ENCODE results near the gene PDZD2. TPM values are rescaled to one million over a fixed set of nuclear protein-coding genes. Genes with fewer than 3 reads are reported as not detected.

The PDZD2 gene
- polyA plus RNA-seq, 3 donors from 2014 or later, result 0.37 TPM; not detected in 2

DNA sequence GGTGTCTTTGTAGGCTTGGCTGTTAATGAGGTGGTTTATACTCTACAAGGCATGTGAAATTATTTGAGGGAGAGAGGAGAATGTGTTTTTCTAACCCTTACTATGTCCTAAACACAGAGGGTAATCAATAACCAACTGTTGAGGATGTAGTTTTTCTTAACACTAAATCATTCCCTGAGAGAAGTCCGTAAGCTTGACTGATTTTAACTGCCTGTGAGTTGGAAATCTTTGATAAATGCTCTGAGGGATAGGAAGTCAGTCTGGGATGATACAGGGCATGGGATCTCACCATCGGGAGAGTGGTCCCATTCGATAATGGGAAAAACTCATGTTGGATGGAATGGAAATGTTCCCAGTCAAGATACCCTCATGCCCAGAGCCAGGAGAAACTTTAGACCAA, 249.6 kb downstream of the PDZD2 start:
- H3K4me1 Mint-ChIP-seq, result no peaks in the 10 kb centered on the region
- H3K36me3 Mint-ChIP-seq, result no peaks in the 10 kb centered on the region
- peaks cover 2 to 4% (median 4%) of the 10 kb centered on the region in 3 donors for H3K27me3 Mint-ChIP-seq (ENCODE audit: low read depth in 3 of 3)
- H3K27ac Mint-ChIP-seq, result no peak overlapping the region
- H3K4me3 Mint-ChIP-seq, result no peak overlapping the region
- H3K9me3 Mint-ChIP-seq, result no peaks in the 10 kb centered on the region
- DNase-seq, result no peak

DNA sequence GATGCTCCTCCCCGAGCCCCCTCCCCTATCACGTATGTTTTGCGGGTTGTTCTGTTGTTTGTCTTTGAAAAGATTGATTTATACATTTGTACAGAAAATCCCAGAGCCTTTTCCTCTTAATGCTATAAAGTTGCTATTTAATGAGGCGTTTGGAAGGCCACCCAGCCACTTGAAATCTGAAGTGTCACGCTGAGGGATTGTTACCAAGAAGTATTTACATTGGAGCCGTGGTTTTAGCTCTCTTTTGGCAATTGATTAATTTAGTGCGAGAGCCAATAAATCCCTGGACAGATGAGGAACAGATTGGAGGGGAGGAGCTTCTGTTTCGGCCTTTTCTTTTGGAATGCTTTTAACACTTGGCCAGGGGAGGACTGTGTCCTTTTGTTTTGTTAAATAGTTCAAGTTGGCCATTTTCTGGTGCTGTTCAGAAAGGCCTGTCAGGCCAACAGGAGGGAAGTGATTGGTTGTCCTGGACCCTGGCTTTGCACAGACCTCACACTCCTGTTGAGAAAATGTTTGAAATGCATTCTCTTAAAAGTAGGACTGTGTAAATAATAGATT, 250.2 kb downstream of the PDZD2 start:
- Mint-ChIP-seq H3K36me3 (no peaks in the 10 kb centered on the region), H3K9me3 (no peaks in the 10 kb centered on the region), H3K4me3 (no peak overlapping the region), H3K27me3 (ENCODE audit: low read depth in 3 of 3) (peaks cover 2 to 4% (median 4%) of the 10 kb centered on the region in 3 donors), H3K27ac (no peak overlapping the region), H3K4me1 (no peaks in the 10 kb centered on the region)
- DNase-seq, result no peak

GRCh38 chr5:31890046-31890445, 251.1 kb downstream of the PDZD2 start:
- Mint-ChIP-seq H3K27me3 (ENCODE audit: low read depth in 3 of 3) (peaks cover 2 to 4% (median 4%) of the 10 kb centered on the region in 3 donors), H3K27ac (no peak overlapping the region), H3K9me3 (no peaks in the 10 kb centered on the region), H3K4me1 (no peaks in the 10 kb centered on the region), H3K36me3 (no peaks in the 10 kb centered on the region), H3K4me3 (no peak overlapping the region)
- no peak for DNase-seq

DNA sequence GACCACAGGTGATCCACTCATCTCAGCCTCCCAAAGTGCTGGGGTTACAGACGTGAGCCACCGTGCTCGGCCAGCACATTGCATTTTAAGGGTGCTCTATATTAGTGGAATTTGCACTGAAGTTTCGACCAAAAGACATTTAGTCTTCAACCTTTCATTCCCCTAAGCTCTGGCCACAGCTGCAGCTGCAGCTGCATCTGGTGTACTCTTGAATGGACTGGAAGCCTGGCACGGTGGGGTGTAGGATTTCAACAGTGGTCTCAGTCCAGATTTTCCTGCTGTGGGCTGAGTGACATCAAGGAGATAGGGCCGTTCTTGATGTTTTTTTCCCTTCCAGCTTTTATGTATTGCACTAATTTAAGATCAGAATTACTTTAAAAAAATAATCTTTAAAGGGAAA, 255.2 kb downstream of the PDZD2 start:
- Mint-ChIP-seq H3K9me3 (no peaks in the 10 kb centered on the region), H3K36me3 (no peaks in the 10 kb centered on the region), H3K4me3 (no peak overlapping the region), H3K27ac (no peak overlapping the region), H3K4me1 (no peaks in the 10 kb centered on the region), H3K27me3 (ENCODE audit: low read depth in 3 of 3) (peaks cover 0 to 2% (median 1%) of the 10 kb centered on the region in 3 donors)
- no peak for DNase-seq

GRCh38 chr5:31895199-31895820, 256.4 kb downstream of the PDZD2 start:
- H3K27ac Mint-ChIP-seq, result no peak overlapping the region
- no peak overlapping the region for H3K4me3 Mint-ChIP-seq
- no peaks in the 10 kb centered on the region for H3K36me3 Mint-ChIP-seq
- no peak for DNase-seq
- peaks cover 0 to 2% (median 1%) of the 10 kb centered on the region in 3 donors for H3K27me3 Mint-ChIP-seq (ENCODE audit: low read depth in 3 of 3)
- no peaks in the 10 kb centered on the region for H3K4me1 Mint-ChIP-seq
- H3K9me3 Mint-ChIP-seq, result peaks cover 0 to 3% (median 0%) of the 10 kb centered on the region in 6 donors

- peaks cover 0 to 4% (median 0%) of the 10 kb centered on the region in 6 donors for H3K9me3 Mint-ChIP-seq
- H3K4me1 Mint-ChIP-seq, result no peaks in the 10 kb centered on the region
- peaks cover 0 to 2% (median 0%) of the 10 kb centered on the region in 3 donors for H3K27me3 Mint-ChIP-seq (ENCODE audit: low read depth in 3 of 3)
- H3K36me3 Mint-ChIP-seq, result no peaks in the 10 kb centered on the region
- H3K27ac Mint-ChIP-seq, result no peak overlapping the region
- no peak overlapping the region for H3K4me3 Mint-ChIP-seq
- DNase-seq, result no peak
Observed at GRCh38 chr5:31898036-31898632, 259.2 kb downstream of the PDZD2 start.

- Mint-ChIP-seq H3K27me3 (ENCODE audit: low read depth in 3 of 3) (peaks cover 1 to 2% (median 2%) of the 10 kb centered on the region in 3 donors), H3K4me3 (no peak overlapping the region)
Observed at GRCh38 chr5:31900296-31900865, 261.4 kb downstream of the PDZD2 start.

DNA sequence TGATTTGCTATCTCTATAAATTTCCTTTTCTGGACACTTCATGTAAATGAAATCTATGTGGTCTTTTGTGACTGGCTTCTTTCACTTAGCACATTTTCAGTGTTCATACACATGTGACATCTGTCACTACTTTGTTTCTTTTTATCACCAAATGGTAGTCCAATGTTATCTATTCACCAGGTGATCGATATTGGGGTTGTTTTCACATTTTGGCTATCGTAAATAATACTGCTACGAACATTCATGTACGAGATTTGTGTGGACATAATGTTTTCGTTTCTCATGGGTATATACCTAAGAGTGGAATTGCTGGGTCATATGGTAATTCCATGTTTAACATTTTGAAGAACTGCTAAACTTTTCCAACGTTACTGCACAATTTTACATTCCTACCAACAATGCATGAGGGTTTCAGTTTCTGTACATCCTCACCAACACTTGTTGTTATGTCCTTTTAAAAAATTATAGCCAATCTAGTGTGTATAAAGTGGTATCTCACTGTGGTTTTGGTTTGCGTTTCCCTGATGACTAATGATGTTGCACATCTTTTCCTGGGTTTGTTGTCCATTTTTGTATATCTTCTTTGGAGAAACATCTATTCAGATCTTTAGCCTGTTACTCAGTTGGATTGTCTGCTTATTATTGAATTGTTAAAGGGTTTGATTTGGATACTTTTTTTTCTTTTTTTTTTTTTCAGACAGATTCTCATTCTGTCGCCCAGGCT, 263.0 kb downstream of the PDZD2 start:
- peaks cover 2% of the 10 kb centered on the region in 3 donors for H3K27me3 Mint-ChIP-seq (ENCODE audit: low read depth in 3 of 3)
- H3K4me1 Mint-ChIP-seq, result no peaks in the 10 kb centered on the region
- H3K36me3 Mint-ChIP-seq, result no peaks in the 10 kb centered on the region
- H3K27ac Mint-ChIP-seq, result no peak overlapping the region
- H3K9me3 Mint-ChIP-seq, result peaks cover 0 to 4% (median 0%) of the 10 kb centered on the region in 6 donors
- no peak for DNase-seq
- no peak overlapping the region for H3K4me3 Mint-ChIP-seq

More at GRCh38 chr5:31900296-31900865, 261.4 kb downstream of the PDZD2 start:
- no peaks in the 10 kb centered on the region for H3K36me3 Mint-ChIP-seq
- no peaks in the 10 kb centered on the region for H3K4me1 Mint-ChIP-seq
- peaks cover 0 to 4% (median 0%) of the 10 kb centered on the region in 6 donors for H3K9me3 Mint-ChIP-seq
- DNase-seq, result no peak
- H3K27ac Mint-ChIP-seq, result no peak overlapping the region

DNA sequence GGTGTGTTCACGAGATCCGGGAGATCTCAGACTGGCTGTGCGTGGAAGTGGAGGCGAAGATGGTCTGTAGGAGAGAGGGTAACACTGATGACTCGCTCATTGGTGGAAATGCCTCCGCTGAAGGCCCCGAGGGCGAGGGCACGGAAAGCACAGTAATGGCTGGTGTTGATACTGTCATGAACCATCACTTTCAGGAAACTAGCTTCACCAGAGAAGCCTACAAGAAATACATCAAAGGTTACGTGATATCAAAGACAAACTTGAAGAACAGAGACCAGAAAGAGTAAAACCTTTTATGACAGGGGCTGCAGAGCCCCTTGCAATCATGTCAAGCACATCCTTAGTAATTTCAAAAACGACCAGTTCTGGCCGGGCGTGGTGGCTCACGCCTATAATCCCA, 269.5 kb downstream of the PDZD2 start:
- H3K9me3 Mint-ChIP-seq, result no peaks in the 10 kb centered on the region
- H3K27me3 Mint-ChIP-seq (ENCODE audit: low read depth in 3 of 3), result peaks cover 0 to 3% (median 2%) of the 10 kb centered on the region in 3 donors
- no peak overlapping the region for H3K4me3 Mint-ChIP-seq
- peak overlapping the region in 1 of 6 donors; percentile 25 for H3K27ac Mint-ChIP-seq
- no peaks in the 10 kb centered on the region for H3K36me3 Mint-ChIP-seq
- H3K4me1 Mint-ChIP-seq, result no peaks in the 10 kb centered on the region
- DNase-seq, result no peak

GRCh38 chr5:31909073-31909472, 270.1 kb downstream of the PDZD2 start:
- Mint-ChIP-seq H3K9me3 (no peaks in the 10 kb centered on the region), H3K27me3 (ENCODE audit: low read depth in 3 of 3) (peaks cover 0 to 4% (median 2%) of the 10 kb centered on the region in 3 donors), H3K27ac (no peak overlapping the region), H3K4me1 (no peaks in the 10 kb centered on the region), H3K4me3 (no peak overlapping the region), H3K36me3 (no peaks in the 10 kb centered on the region)
- no peak for DNase-seq

DNA sequence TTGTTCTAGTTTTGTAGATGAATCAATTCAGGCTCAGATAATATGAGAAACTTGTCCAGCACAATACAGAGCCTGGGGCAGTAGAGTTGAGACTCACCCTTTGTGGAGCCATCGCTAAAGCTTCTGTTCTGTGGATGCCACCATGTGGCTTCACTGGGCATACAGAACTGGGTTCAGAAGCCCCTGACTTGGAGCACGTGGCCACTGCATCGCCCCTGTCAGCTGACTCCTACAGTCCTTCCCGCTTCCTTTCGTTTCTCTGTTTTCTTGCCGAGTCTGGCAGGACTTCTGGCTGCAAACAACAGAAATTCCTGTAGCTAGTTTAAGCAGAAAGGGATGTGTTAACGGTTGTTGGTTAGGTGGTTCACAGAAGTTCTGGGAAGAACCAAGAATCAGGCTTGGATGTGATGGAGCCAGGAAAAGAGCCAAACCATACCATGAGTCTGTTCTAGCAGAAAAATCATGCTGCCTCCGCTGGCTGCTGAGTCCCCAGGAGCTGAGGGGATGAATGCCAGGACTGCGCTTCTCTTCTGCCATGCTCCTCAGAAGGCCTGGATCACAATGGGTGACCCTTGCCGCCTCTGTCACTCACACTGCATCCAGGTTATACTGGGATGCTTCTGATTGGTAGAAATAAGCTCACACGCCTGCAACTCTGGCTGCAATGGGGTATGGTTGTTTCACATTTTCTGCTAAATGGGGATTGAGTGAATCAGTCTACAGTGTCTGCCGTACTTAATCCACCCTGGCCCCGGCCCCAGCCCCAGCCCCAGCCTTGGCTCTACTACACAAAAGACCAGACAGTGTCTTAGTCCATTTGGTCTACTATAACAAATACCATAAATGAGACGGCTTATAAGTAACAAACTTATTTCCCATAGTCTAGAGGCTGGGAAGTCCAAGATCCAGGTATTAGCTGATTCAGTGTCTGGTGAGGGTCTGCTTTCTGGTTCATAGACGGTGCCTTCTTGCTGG, 272.6 kb downstream of the PDZD2 start:
- peaks cover 2 to 5% (median 2%) of the 10 kb centered on the region in 3 donors for H3K27me3 Mint-ChIP-seq (ENCODE audit: low read depth in 3 of 3)
- no peak overlapping the region for H3K27ac Mint-ChIP-seq
- H3K36me3 Mint-ChIP-seq, result no peaks in the 10 kb centered on the region
- H3K9me3 Mint-ChIP-seq, result no peaks in the 10 kb centered on the region
- no peak for DNase-seq
- no peak overlapping the region for H3K4me3 Mint-ChIP-seq
- no peaks in the 10 kb centered on the region for H3K4me1 Mint-ChIP-seq

GRCh38 chr5:31913808-31914207, 274.9 kb downstream of the PDZD2 start:
- Mint-ChIP-seq H3K9me3 (no peaks in the 10 kb centered on the region), H3K36me3 (no peaks in the 10 kb centered on the region), H3K4me3 (no peak overlapping the region), H3K27me3 (ENCODE audit: low read depth in 3 of 3) (peaks cover 2 to 7% (median 3%) of the 10 kb centered on the region in 3 donors), H3K27ac (no peak overlapping the region), H3K4me1 (no peaks in the 10 kb centered on the region)
- DNase-seq, result no peak

GRCh38 chr5:31916327-31916726, 277.4 kb downstream of the PDZD2 start:
- Mint-ChIP-seq H3K27ac (no peak overlapping the region), H3K4me3 (no peak overlapping the region), H3K27me3 (ENCODE audit: low read depth in 3 of 3) (peaks cover 2 to 7% (median 3%) of the 10 kb centered on the region in 3 donors), H3K9me3 (no peaks in the 10 kb centered on the region), H3K4me1 (no peaks in the 10 kb centered on the region), H3K36me3 (no peaks in the 10 kb centered on the region)
- no peak for DNase-seq
